ENCODE measurements around the gene ADPRH.
"Not testable (repeated sequence)": the region's sequence is repeated elsewhere in the genome, so short reads cannot be mapped to it uniquely, and the experiment has no call there.

Gene ADPRH

GRCh38 chr3:119560160-119560559 is 19.1 kb upstream of the ADPRH start:
- no peak for DNase-seq

GRCh38 chr3:119562307-119562961 is 16.9 kb upstream of the ADPRH start:
- peak; percentile 20 for DNase-seq

- DNase-seq: not testable (repeated sequence)
These were observed 16.0 kb upstream of the ADPRH start for GRCh38 chr3:119563334-119563733.

- DNase-seq: no peak
These were observed 10.1 kb upstream of the ADPRH start for GRCh38 chr3:119569156-119569555.

- DNase-seq: no peak
These were observed 9.1 kb upstream of the ADPRH start for GRCh38 chr3:119570229-119570628.

GRCh38 chr3:119571230-119571629 is 8.1 kb upstream of the ADPRH start:
- DNase-seq: no peak

GRCh38 chr3:119571688-119572087 is 7.6 kb upstream of the ADPRH start:
- no peak for DNase-seq

- DNase-seq: no peak
These were observed 3.8 kb upstream of the ADPRH start for GRCh38 chr3:119575507-119575906.

- DNase-seq: no peak
These were observed 922 bp downstream of the ADPRH start for GRCh38 chr3:119580067-119580760.

GRCh38 chr3:119582178-119582577 is 2.9 kb downstream of the ADPRH start:
- DNase-seq: no peak

GRCh38 chr3:119585208-119585607 is 5.9 kb downstream of the ADPRH start:
- no peak for DNase-seq

- no peak for DNase-seq
These were observed 6.7 kb downstream of the ADPRH start for GRCh38 chr3:119585856-119586570.

GRCh38 chr3:119586733-119587172 is 7.5 kb downstream of the ADPRH start:
- DNase-seq: no peak

GRCh38 chr3:119588112-119588511 is 8.8 kb downstream of the ADPRH start:
- DNase-seq: no peak

GRCh38 chr3:119589102-119589773 is 9.9 kb downstream of the ADPRH start:
- DNase-seq: no peak

GRCh38 chr3:119590706-119591105 is 11.4 kb downstream of the ADPRH start:
- DNase-seq: no peak

GRCh38 chr3:119592861-119593260 is 13.6 kb downstream of the ADPRH start:
- no peak for DNase-seq

- DNase-seq: no peak
These were observed 14.8 kb downstream of the ADPRH start for GRCh38 chr3:119594066-119594465.

- not testable (repeated sequence) for DNase-seq
These were observed 15.6 kb downstream of the ADPRH start for GRCh38 chr3:119594929-119595328.

GRCh38 chr3:119595639-119596334 is 16.5 kb downstream of the ADPRH start:
- no peak for DNase-seq

GRCh38 chr3:119596398-119596797 is 17.1 kb downstream of the ADPRH start:
- no peak for DNase-seq

- no peak for DNase-seq
These were observed 18.4 kb downstream of the ADPRH start, which contains the start of gene PLA1A for GRCh38 chr3:119597548-119598288. PLA1A (plus strand) TSS chr3:119597885; CDS start chr3:119597914, 29 bp downstream.

All from T-helper 9 cell (primary cell).